22Rv1 (cell line): Measurements from ENCODE around the gene C3orf20.

ENCODE experiments used
- ZFX ChIP-seq: fragments of 450-650 bp; IDR thresholded peaks from 2 replicates; pipeline ENCODE4 v1.6.1; 2017; ENCODE audit warnings: antibody characterized with exemption, borderline replicate concordance
- TF ChIP-seq, protein P1 (sequence below): fragments of 450-650 bp; IDR thresholded peaks from 2 replicates; pipeline ENCODE4 v1.5.1; 2017; ENCODE audit warnings: mild to moderate bottlenecking

DNA sequence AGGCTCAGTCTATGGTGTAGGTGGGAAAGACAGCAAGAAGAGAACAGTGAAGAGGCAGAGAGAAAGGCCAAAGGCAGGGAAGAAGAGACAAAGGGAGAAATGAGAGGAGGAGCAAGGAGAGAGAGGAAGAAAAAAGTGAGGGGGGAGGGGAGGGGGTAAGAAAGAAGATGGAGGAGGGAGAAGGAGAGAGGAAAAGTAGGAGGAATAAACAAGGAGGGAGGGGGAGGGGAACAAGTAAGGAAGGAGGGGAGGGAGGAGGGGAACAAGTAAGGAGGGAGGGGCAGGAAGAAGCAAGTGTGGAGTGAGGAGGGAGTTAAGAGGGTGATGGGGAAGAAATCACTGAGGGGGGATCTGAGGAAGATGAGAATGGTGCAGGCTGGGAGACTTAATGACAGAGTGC lies 98.3 kb downstream of the C3orf20 start:
- TF ChIP-seq, protein P1, sequence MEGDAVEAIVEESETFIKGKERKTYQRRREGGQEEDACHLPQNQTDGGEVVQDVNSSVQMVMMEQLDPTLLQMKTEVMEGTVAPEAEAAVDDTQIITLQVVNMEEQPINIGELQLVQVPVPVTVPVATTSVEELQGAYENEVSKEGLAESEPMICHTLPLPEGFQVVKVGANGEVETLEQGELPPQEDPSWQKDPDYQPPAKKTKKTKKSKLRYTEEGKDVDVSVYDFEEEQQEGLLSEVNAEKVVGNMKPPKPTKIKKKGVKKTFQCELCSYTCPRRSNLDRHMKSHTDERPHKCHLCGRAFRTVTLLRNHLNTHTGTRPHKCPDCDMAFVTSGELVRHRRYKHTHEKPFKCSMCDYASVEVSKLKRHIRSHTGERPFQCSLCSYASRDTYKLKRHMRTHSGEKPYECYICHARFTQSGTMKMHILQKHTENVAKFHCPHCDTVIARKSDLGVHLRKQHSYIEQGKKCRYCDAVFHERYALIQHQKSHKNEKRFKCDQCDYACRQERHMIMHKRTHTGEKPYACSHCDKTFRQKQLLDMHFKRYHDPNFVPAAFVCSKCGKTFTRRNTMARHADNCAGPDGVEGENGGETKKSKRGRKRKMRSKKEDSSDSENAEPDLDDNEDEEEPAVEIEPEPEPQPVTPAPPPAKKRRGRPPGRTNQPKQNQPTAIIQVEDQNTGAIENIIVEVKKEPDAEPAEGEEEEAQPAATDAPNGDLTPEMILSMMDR: no peak
- no peak for TF ChIP-seq ZFX
